Neural cell (in vitro differentiated cells): Measurements from ENCODE around the gene C2orf74. TPM values are rescaled to one million over a fixed set of nuclear protein-coding genes. Genes with fewer than 3 reads are reported as not detected.
"Not testable (repeated sequence)": the region's sequence is repeated elsewhere in the genome, so short reads cannot be mapped to it uniquely, and the experiment has no call there.

Experiments
- H2AFZ ChIP-seq: fragments of 200-600, 300-800 bp; sonication (generic), shearing (Covaris generic); 2 replicates; pipeline ENCODE4 v1.6.0; 2014; ENCODE audit warnings: low read depth, mild to moderate bottlenecking, antibody characterized with exemption, low read length, moderate library complexity
- H3F3A ChIP-seq: fragments of 200-600 bp; shearing (Covaris generic); 2 replicates; pipeline ENCODE4 v1.6.1; 2016; ENCODE audit warnings: mild to moderate bottlenecking, moderate library complexity, mixed read lengths, antibody characterized with exemption, low read length; ENCODE audit not compliant: insufficient read depth, poor library complexity, severe bottlenecking
- H3K27ac ChIP-seq: fragments of 200-600, 300-800 bp; sonication (generic), shearing (Covaris generic); 2 replicates; pipeline ENCODE4 v1.5.1; 2014; ENCODE audit warnings: mild to moderate bottlenecking, low read length, moderate library complexity
- H3K27me3 ChIP-seq: fragments of 300-800, 200-600 bp; sonication (generic), shearing (Covaris generic); 2 replicates; pipeline ENCODE4 v1.6.0; 2014; ENCODE audit warnings: mild to moderate bottlenecking, low read depth, low read length, moderate library complexity; ENCODE audit not compliant: insufficient read depth
- H3K36me3 ChIP-seq: fragments of 300-800, 200-600 bp; sonication (generic), shearing (Covaris generic); 2 replicates; pipeline ENCODE4 v1.5.1; 2014; ENCODE audit warnings: mild to moderate bottlenecking, antibody characterized with exemption, low read length, moderate library complexity; ENCODE audit not compliant: insufficient read depth
- H3K4me2 ChIP-seq: fragments of 300-800, 200-600 bp; sonication (generic), shearing (Covaris generic); 2 replicates; pipeline ENCODE4 v1.6.0; 2014; ENCODE audit warnings: mild to moderate bottlenecking, low read length
- H3K4me3 ChIP-seq: fragments of 300-800, 200-600 bp; sonication (generic), shearing (Covaris generic); 2 replicates; pipeline ENCODE4 v1.5.1; 2014; ENCODE audit warnings: mild to moderate bottlenecking, low read length, moderate library complexity
- H3K79me2 ChIP-seq: fragments of 200-600 bp; shearing (Covaris generic); replicated peaks from 2 replicates; pipeline ENCODE4 v1.6.0; 2014; ENCODE audit warnings: mild to moderate bottlenecking, low read length, moderate library complexity; ENCODE audit not compliant: insufficient read depth
- H3K9ac ChIP-seq: fragments of 300-800, 200-600 bp; sonication (generic), shearing (Covaris generic); 2 replicates; pipeline ENCODE4 v1.6.1; 2016; ENCODE audit warnings: mild to moderate bottlenecking, low read length, mixed read lengths
- H3K9me2 ChIP-seq: fragments of 200-600 bp; shearing (Covaris generic); 2 replicates; pipeline ENCODE4 v1.6.1; 2016; ENCODE audit warnings: mild to moderate bottlenecking, low read length, mixed read lengths; ENCODE audit not compliant: insufficient read depth
- H3K9me3 ChIP-seq: fragments of 200-600, 300-800 bp; sonication (generic), shearing (Covaris generic); 2 replicates; pipeline ENCODE4 v1.6.1; 2016; ENCODE audit warnings: mild to moderate bottlenecking, mixed run types, low read length, moderate library complexity, mixed read lengths
- H4K20me1 ChIP-seq: fragments of 200-600 bp; shearing (Covaris generic); 2 replicates; pipeline ENCODE4 v1.6.1; 2016; ENCODE audit warnings: mild to moderate bottlenecking, mixed run types; ENCODE audit not compliant: insufficient read depth
- EP300 ChIP-seq: fragments of 450-650 bp; conservative IDR thresholded peaks from 2 replicates; pipeline ENCODE4 v1.6.1; 2014; ENCODE audit warnings: antibody characterized with exemption, mild to moderate bottlenecking, moderate library complexity; ENCODE audit not compliant: poor library complexity, severe bottlenecking
- EZH2 ChIP-seq: fragments of 200-600, 300-800 bp; shearing (Covaris generic), sonication (generic); IDR thresholded peaks from 2 replicates; pipeline ENCODE4 v1.6.1; 2014; ENCODE audit warnings: antibody characterized with exemption, low read length, borderline replicate concordance, mild to moderate bottlenecking; ENCODE audit not compliant: insufficient read depth, poor library complexity, severe bottlenecking
- MXI1 ChIP-seq: fragments of 450-650 bp; conservative IDR thresholded peaks from 2 replicates; pipeline ENCODE4 v1.6.1; 2014; ENCODE audit warnings: antibody characterized with exemption, mild to moderate bottlenecking; ENCODE audit not compliant: poor library complexity, severe bottlenecking
- POLR2AphosphoS5 ChIP-seq: IDR thresholded peaks from 2 replicates; pipeline ENCODE4 v1.6.1; 2012
- RAD21 ChIP-seq: fragments of 450-650 bp; conservative IDR thresholded peaks from 2 replicates; pipeline ENCODE4 v1.6.1; 2014; ENCODE audit warnings: antibody characterized with exemption, mild to moderate bottlenecking, moderate library complexity
- REST ChIP-seq: IDR thresholded peaks from 2 replicates; pipeline ENCODE4 v1.6.1; 2012; ENCODE audit warnings: borderline replicate concordance
- SMC3 ChIP-seq: fragments of 450-650 bp; conservative IDR thresholded peaks from 2 replicates; pipeline ENCODE4 v1.6.1; 2014; ENCODE audit warnings: antibody characterized with exemption, mild to moderate bottlenecking, moderate library complexity; ENCODE audit not compliant: poor library complexity
- TAF1 ChIP-seq: IDR thresholded peaks from 2 replicates; pipeline ENCODE4 v1.6.1; 2012; ENCODE audit warnings: low read depth
- polyA plus RNA-seq: library from polyadenylated mRNA; depleted of rRNA; stranded (reverse); fragments of >200 nt; gene quantifications from 2 replicates; pipeline ENCODE4 v1.2.3, GENCODE V29; 2014
- TF ChIP-seq, protein P1 (sequence below): fragments of 450-650 bp; IDR thresholded peaks from 2 replicates; pipeline ENCODE4 v1.5.1; 2014; ENCODE audit warnings: antibody characterized with exemption, mild to moderate bottlenecking, moderate library complexity; ENCODE audit not compliant: poor library complexity, severe bottlenecking

C2orf74 gene
- polyA plus RNA-seq, 1 donor from 2014 or later: 27.1 TPM

DNA sequence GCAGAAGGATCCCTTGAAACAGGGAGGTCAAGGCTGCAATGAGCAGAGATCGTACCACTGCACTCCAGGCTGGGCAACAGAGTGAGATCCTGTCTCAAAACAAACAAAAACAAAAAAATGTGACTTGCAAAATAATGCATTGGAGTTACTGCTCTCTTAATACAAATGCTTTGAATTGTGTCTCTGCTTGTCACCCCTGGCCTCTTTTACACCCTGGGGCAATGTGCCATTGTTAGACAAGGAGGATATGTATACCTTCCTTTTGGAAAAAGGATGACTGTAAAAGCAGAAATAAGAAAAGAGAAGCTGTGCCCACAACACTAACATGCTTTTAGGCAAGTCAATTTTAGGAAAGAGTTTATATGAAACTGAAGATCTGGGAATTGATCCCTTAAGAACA is 20.8 kb upstream of the C2orf74 start:
- Histone ChIP-seq H3K9ac (no peak overlapping the region), H3K9me3 (no peaks in the 10 kb centered on the region), H2AFZ (no peak overlapping the region), H3K27me3 (no peaks in the 10 kb centered on the region), H3K36me3 (no peaks in the 10 kb centered on the region), H3K4me3 (no peak overlapping the region), H3F3A (no peaks in the 10 kb centered on the region), H3K27ac (no peak overlapping the region), H4K20me1 (no peaks in the 10 kb centered on the region), H3K4me2 (no peak overlapping the region), H3K79me2 (no peaks in the 10 kb centered on the region), H3K9me2 (no peaks in the 10 kb centered on the region)
- TF ChIP-seq MXI1: no peak

DNA sequence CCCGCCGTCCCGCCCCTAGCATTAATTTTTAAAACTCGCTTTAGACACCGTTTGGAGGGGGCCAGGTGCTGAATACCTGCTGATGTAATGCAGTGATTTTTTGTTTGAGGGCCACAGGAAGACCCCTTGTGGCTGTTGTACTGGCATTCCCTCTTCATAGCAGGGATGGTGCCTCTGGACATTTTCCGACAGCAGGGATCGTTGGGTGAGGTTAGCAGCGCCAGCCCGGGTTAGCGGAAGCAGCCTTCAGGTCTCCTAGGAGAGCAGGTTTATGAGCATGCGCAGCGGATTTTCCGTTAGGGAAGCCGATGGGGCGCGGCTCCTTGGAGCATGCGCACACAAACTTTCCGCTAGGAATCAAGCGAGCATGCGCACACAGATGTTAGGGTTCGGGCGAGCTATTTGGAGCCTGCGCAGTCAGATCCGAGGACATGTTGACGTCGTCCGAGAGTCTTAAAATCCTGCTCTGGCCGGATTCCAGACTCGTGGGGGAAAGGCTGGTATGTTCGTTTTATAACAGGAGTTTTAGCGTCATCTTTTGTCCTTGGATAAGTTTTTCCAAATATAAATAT is 17.2 kb upstream of the C2orf74 start:
- Histone ChIP-seq H3K9me2 (no peaks in the 10 kb centered on the region), H3K27me3 (no peaks in the 10 kb centered on the region), H3K9ac (peak overlapping the region; percentile 63), H3K27ac (peak overlapping the region; percentile 76), H4K20me1 (no peaks in the 10 kb centered on the region), H2AFZ (peak overlapping the region; percentile 21), H3K4me2 (no peak overlapping the region), H3K79me2 (no peaks in the 10 kb centered on the region), H3K9me3 (no peaks in the 10 kb centered on the region), H3F3A (no peaks in the 10 kb centered on the region), H3K36me3 (no peaks in the 10 kb centered on the region), H3K4me3 (peak overlapping the region; percentile 62)
- TF ChIP-seq RAD21 (no peak), POLR2AphosphoS5 (peak; percentile 73)

- no peaks in the 10 kb centered on the region for H3K9me3 ChIP-seq
- no peak overlapping the region for H3K4me2 ChIP-seq
- no peak overlapping the region for H2AFZ ChIP-seq
- TF ChIP-seq TAF1 (no peak), POLR2AphosphoS5 (no peak), MXI1 (no peak), EZH2 (no peak), EP300 (no peak), SMC3 (no peak), REST (no peak), RAD21 (no peak)
- TF ChIP-seq, protein P1, sequence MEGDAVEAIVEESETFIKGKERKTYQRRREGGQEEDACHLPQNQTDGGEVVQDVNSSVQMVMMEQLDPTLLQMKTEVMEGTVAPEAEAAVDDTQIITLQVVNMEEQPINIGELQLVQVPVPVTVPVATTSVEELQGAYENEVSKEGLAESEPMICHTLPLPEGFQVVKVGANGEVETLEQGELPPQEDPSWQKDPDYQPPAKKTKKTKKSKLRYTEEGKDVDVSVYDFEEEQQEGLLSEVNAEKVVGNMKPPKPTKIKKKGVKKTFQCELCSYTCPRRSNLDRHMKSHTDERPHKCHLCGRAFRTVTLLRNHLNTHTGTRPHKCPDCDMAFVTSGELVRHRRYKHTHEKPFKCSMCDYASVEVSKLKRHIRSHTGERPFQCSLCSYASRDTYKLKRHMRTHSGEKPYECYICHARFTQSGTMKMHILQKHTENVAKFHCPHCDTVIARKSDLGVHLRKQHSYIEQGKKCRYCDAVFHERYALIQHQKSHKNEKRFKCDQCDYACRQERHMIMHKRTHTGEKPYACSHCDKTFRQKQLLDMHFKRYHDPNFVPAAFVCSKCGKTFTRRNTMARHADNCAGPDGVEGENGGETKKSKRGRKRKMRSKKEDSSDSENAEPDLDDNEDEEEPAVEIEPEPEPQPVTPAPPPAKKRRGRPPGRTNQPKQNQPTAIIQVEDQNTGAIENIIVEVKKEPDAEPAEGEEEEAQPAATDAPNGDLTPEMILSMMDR: no peak
- H3K27ac ChIP-seq: no peak overlapping the region
- no peaks in the 10 kb centered on the region for H3K27me3 ChIP-seq
- H3K36me3 ChIP-seq: no peaks in the 10 kb centered on the region
- no peaks in the 10 kb centered on the region for H3K79me2 ChIP-seq
- H3K9ac ChIP-seq: no peak overlapping the region
- H3K4me3 ChIP-seq: peak overlapping the region; percentile 62
- no peaks in the 10 kb centered on the region for H3K9me2 ChIP-seq
- H4K20me1 ChIP-seq: no peaks in the 10 kb centered on the region
- no peaks in the 10 kb centered on the region for H3F3A ChIP-seq
These were observed 16.0 kb upstream of the C2orf74 start for GRCh38 chr2:61145990-61146389.

DNA sequence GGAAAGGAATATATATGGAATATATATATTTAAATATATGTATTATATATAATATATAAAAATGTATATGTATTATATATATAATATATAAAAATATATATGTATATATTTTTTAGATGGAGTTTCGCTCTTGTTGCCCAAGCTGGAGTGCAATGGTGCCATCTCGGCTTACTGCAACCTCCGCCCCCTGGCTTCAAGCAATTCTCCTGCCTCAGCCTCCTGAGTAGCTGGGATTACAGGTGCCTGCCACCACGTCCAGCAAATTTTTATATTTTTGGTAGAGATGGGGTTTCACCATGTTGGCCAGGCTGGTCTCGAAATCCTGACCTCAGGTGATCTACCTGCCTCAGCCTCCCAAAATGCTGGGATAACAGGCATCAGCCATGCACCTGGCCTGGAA is 13.9 kb upstream of the C2orf74 start:
- H3K36me3 ChIP-seq, H3K79me2 ChIP-seq, H4K20me1 ChIP-seq, H3F3A ChIP-seq, H2AFZ ChIP-seq, H3K9me3 ChIP-seq, H3K27ac ChIP-seq, H3K4me3 ChIP-seq, H3K27me3 ChIP-seq, H3K4me2 ChIP-seq, H3K9me2 ChIP-seq, H3K9ac ChIP-seq: not testable (repeated sequence)
